Lung (tissue), 12 donors: ENCODE data around the gene STK35. TPM values are rescaled to one million over a fixed set of nuclear protein-coding genes. Genes with fewer than 3 reads are reported as not detected.

Source experiments
- ATAC-seq: fragments of 200-7000 bp; cut with Tn5 transposase; one replicate; pipeline ENCODE4 v1.9.1; 2020; ENCODE audit warnings: moderate number of reproducible peaks; ENCODE audit not compliant: insufficient read depth, low FRiP score
- DNase-seq, 3 donors: peaks; one replicate each; pipeline ENCODE4 v3.0.0-alpha.2; 2013 to 2017
- H3K27ac ChIP-seq, 2 donors: one replicate each; pipeline ENCODE4 v1.5.1; 2013; ENCODE audit warnings: mild to moderate bottlenecking in 2 of 2, moderate library complexity in 2 of 2, control low read depth in 1 of 2, inconsistent platforms in 1 of 2, low read depth in 1 of 2, low read length in 1 of 2
- H3K27me3 ChIP-seq, 3 donors: one replicate each; pipeline ENCODE4 v1.5.1; 2013; ENCODE audit warnings: low read length in 2 of 3; ENCODE audit not compliant: control insufficient read depth in 3 of 3, insufficient read depth in 3 of 3
- H3K36me3 ChIP-seq, 4 donors: one replicate each; pipeline ENCODE4 v1.5.1; 2013; ENCODE audit warnings: low read length in 4 of 4, mild to moderate bottlenecking in 1 of 4, moderate library complexity in 1 of 4; ENCODE audit not compliant: control insufficient read depth in 4 of 4, insufficient read depth in 4 of 4
- H3K4me1 ChIP-seq, 5 donors: one replicate each; pipeline ENCODE4 v1.5.1; 2013; ENCODE audit warnings: low read length in 5 of 5, mild to moderate bottlenecking in 2 of 5, moderate library complexity in 1 of 5; ENCODE audit not compliant: control insufficient read depth in 5 of 5, insufficient read depth in 5 of 5
- H3K4me3 ChIP-seq: one replicate; pipeline ENCODE4 v1.5.1; 2013; ENCODE audit warnings: mild to moderate bottlenecking, control low read depth, moderate library complexity
- H3K9ac ChIP-seq, 2 donors: one replicate each; pipeline ENCODE4 v1.5.1; 2013; ENCODE audit warnings: low read length in 2 of 2, control low read depth in 1 of 2; ENCODE audit not compliant: insufficient read depth in 1 of 2
- H3K9me3 ChIP-seq, 4 donors: one replicate each; pipeline ENCODE4 v1.5.1; 2013; ENCODE audit warnings: low read length in 3 of 4, mild to moderate bottlenecking in 1 of 4, moderate library complexity in 1 of 4; ENCODE audit not compliant: control insufficient read depth in 4 of 4, insufficient read depth in 3 of 4
- CTCF ChIP-seq: IDR thresholded peaks from 2 replicates; pipeline ENCODE4 v1.5.1; 2012; ENCODE audit warnings: mild to moderate bottlenecking; ENCODE audit errors: control extremely low read depth, extremely low read depth
- WGBS, 2 donors: extraction: QIAGEN DNeasy Blood & Tissue Kit; methylation state at CpG; one replicate each; pipeline ENCODE4 v1.1.7; 2013; 5-methylcytosine and 5-hydroxymethylcytosine counted together
- polyA plus RNA-seq, 2 donors: library from polyadenylated mRNA; stranded (reverse); fragments of 200-250 nt; gene quantifications; one replicate each; pipeline ENCODE4 v1.2.1, GENCODE V29; 2013
- total RNA-seq, 2 donors: library from RNA; depleted of rRNA in 1 of 2; stranded (reverse); fragments of >200 nt in 1 of 2; gene quantifications; one replicate each; pipeline ENCODE4 v1.2.1, GENCODE V29; 2014 to 2021
- donor health status: control.
- donor health status: control.
- donor health status: Bipolar disorder and iron deficiency.
- donor health status: healthy.
- donor health status: DM: yes; HTN: yes; CAD: no.

STK35 gene
- total and polyA plus RNA-seq, 4 donors = 5.8 to 24.2 (median 12.5) TPM

- 70 to 71% methylated on average over 8 of the region's 8 CpGs for WGBS, 2 donors
- DNase-seq = no peak
- H3K4me1 ChIP-seq = no peaks in the 10 kb centered on the region
- TF ChIP-seq CTCF = no peak
- H3K36me3 ChIP-seq = no peaks in the 10 kb centered on the region
- no peak overlapping the region for H3K9ac ChIP-seq
- no peak overlapping the region for H3K27ac ChIP-seq
- peaks cover 0 to 28% (median 2%) of the 10 kb centered on the region in 3 donors for H3K27me3 ChIP-seq
- H3K4me3 ChIP-seq = no peak overlapping the region
- H3K9me3 ChIP-seq = peaks cover 0 to 2% (median 0%) of the 10 kb centered on the region in 4 donors
- no peak for ATAC-seq
Observed at GRCh38 chr20:2163312-2163711, 61.7 kb downstream of the STK35 start.

GRCh38 chr20:2163757-2164156 is 62.1 kb downstream of the STK35 start:
- no peak for DNase-seq
- no peak overlapping the region for H3K27ac ChIP-seq
- 69 to 76% methylated on average over 4 of the region's 4 CpGs for WGBS, 2 donors
- ATAC-seq = no peak
- no peak for TF ChIP-seq CTCF
- H3K9ac ChIP-seq = no peak overlapping the region
- H3K4me3 ChIP-seq = no peak overlapping the region
- peaks cover 0 to 2% (median 0%) of the 10 kb centered on the region in 4 donors for H3K9me3 ChIP-seq
- no peaks in the 10 kb centered on the region for H3K36me3 ChIP-seq
- peaks cover 0 to 28% (median 2%) of the 10 kb centered on the region in 3 donors for H3K27me3 ChIP-seq
- H3K4me1 ChIP-seq = no peaks in the 10 kb centered on the region

DNA sequence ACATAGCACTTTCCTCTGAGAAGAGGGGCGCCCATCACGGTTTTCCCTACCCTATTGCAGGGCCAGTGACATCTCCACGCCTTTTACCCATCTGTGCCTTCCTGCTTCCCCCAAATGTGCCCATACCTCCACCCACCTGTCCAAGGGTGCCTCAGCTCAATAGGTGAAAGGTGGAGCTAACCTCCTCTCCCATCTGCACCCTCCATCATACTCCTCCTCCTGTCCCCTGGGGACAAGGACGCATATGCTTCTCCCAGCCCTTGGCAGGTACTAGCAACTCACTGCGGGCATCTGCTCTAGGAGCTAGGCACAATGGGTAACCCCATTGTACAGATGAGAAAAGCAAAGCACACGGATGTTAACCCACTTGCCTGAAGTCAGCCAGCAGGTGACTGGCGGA is 62.8 kb downstream of the STK35 start:
- Histone ChIP-seq H3K4me1 (no peaks in the 10 kb centered on the region), H3K27ac (no peak overlapping the region), H3K27me3 (peaks cover 0 to 32% (median 2%) of the 10 kb centered on the region in 3 donors), H3K4me3 (no peak overlapping the region), H3K9me3 (peaks cover 0 to 2% (median 0%) of the 10 kb centered on the region in 4 donors), H3K36me3 (no peaks in the 10 kb centered on the region), H3K9ac (no peak overlapping the region)
- TF ChIP-seq CTCF = no peak
- 90 to 96% methylated on average over 7 of the region's 7 CpGs for whole genome bisulfite sequencing, 2 donors
- DNase-seq (no peak), ATAC-seq (no peak)

DNA sequence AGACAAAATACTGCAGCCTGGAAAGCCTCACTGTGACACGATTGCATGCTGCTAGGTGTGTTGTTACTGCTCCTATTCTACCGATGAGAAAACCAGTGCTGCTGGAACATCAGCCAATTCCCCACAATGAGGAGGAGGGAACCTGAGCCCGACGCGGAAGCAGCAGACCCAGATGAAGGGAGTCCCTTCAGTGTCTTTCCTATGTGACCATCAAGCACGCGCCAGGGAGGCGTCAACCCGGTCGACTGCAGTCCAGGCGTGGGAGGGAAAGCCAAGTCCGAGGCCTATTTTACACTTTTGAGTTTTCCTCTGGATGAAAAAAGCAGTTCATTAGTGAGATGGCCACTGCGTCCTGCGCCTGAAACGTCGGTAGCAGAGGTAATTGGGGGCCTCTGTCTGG is 63.3 kb downstream of the STK35 start:
- no peak overlapping the region for H3K4me3 ChIP-seq
- WGBS, 2 donors = 72 to 81% methylated on average over 16 of the region's 16 CpGs
- TF ChIP-seq CTCF = no peak
- ATAC-seq (no peak), DNase-seq (no peak)
- peaks cover 0 to 33% (median 2%) of the 10 kb centered on the region in 3 donors for H3K27me3 ChIP-seq
- peaks cover 0 to 2% (median 0%) of the 10 kb centered on the region in 4 donors for H3K9me3 ChIP-seq
- no peaks in the 10 kb centered on the region for H3K4me1 ChIP-seq
- no peak overlapping the region for H3K27ac ChIP-seq
- no peaks in the 10 kb centered on the region for H3K36me3 ChIP-seq
- no peak overlapping the region for H3K9ac ChIP-seq
